ENCODE measurements around the gene EDIL3.
"Not testable (repeated sequence)": the region's sequence is repeated elsewhere in the genome, so short reads cannot be mapped to it uniquely, and the experiment has no call there.

The EDIL3 gene

GRCh38 chr5:84197538-84197937 is 187.1 kb downstream of the EDIL3 start:
- no peak for DNase-seq (ENCODE audit: low spot score)
- no peak for TF ChIP-seq CTCF (IDR thresholded peaks at IDR 0.05; ENCODE audit: extremely low read depth, missing control alignments)

GRCh38 chr5:84191281-84191680 is 193.4 kb downstream of the EDIL3 start:
- no peak for TF ChIP-seq CTCF (IDR thresholded peaks at IDR 0.05; ENCODE audit: extremely low read depth, missing control alignments)

GRCh38 chr5:84184857-84185256 is 199.8 kb downstream of the EDIL3 start:
- DNase-seq (ENCODE audit: low spot score) = no peak
- no peak for TF ChIP-seq CTCF (IDR thresholded peaks at IDR 0.05; ENCODE audit: extremely low read depth, missing control alignments)

More at GRCh38 chr5:84191281-84191680, 193.4 kb downstream of the EDIL3 start:
- no peak for DNase-seq (ENCODE audit: low spot score)

- no peak for DNase-seq (ENCODE audit: low spot score)
- TF ChIP-seq CTCF (IDR thresholded peaks at IDR 0.05; ENCODE audit: extremely low read depth, missing control alignments) = no peak
Measured at GRCh38 chr5:84181093-84181492, 203.6 kb downstream of the EDIL3 start.

- TF ChIP-seq CTCF (IDR thresholded peaks at IDR 0.05; ENCODE audit: extremely low read depth, missing control alignments) = no peak
- DNase-seq (ENCODE audit: low spot score) = no peak
Measured at GRCh38 chr5:84168841-84169240, 215.8 kb downstream of the EDIL3 start.

- TF ChIP-seq CTCF (IDR thresholded peaks at IDR 0.05; ENCODE audit: extremely low read depth, missing control alignments) = no peak
- no peak for DNase-seq (ENCODE audit: low spot score)
Measured at GRCh38 chr5:84163671-84164070, 221.0 kb downstream of the EDIL3 start.

GRCh38 chr5:84162695-84163094 is 222.0 kb downstream of the EDIL3 start:
- no peak for TF ChIP-seq CTCF (IDR thresholded peaks at IDR 0.05; ENCODE audit: extremely low read depth, missing control alignments)
- DNase-seq (ENCODE audit: low spot score) = no peak

GRCh38 chr5:84160650-84161049 is 224.0 kb downstream of the EDIL3 start:
- DNase-seq (ENCODE audit: low spot score) = not testable (repeated sequence)

All from GM20000 (cell line).